SW480 (cell line): Measurements from ENCODE around the gene FAM163B.
"Not testable (repeated sequence)": the region's sequence is repeated elsewhere in the genome, so short reads cannot be mapped to it uniquely, and the experiment has no call there.

Experiments
- DNase-seq: peaks from one replicate; pipeline ENCODE4 v3.0.0-alpha.2; 2016; ENCODE audit warnings: low spot score

FAM163B gene

DNA sequence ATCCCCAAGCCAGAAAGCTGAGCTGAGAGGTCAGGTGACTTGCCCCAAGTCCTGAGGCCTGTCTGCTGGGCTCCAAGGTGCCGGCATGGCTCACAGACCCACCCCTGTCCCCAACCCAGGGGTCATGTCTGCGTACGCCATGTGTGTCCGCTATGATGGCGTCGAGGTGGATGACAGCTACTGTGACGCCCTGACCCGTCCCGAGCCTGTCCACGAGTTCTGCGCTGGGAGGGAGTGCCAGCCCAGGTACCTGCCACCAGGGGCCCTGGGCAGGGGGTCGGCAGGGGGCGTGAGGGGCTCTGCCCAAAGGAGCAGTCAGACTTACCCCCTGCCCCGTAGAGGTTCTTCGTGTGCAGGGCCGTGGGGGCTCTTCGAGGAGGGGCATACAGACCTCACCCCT lies 42.4 kb downstream of the FAM163B start:
- no peak for DNase-seq

DNA sequence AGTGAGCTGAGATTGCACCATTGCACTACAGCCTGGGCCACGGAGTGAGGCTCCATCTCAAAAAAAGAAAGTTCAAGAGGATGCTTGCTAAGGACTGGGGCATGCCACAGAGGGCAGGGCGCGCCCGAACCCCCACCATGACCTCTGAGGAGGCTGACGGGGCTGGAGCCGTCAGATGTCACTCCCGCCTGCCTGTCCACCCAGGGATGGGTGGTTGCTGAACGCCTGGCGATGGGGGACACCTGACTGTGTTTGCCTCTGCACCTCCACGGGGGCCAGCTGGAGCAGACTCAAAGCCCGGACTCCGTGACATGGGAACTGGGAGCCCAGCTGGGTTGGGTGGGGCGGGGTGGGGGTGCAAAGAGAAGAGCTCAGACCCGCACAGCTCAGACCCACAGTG lies 42.8 kb downstream of the FAM163B start:
- no peak for DNase-seq

DNA sequence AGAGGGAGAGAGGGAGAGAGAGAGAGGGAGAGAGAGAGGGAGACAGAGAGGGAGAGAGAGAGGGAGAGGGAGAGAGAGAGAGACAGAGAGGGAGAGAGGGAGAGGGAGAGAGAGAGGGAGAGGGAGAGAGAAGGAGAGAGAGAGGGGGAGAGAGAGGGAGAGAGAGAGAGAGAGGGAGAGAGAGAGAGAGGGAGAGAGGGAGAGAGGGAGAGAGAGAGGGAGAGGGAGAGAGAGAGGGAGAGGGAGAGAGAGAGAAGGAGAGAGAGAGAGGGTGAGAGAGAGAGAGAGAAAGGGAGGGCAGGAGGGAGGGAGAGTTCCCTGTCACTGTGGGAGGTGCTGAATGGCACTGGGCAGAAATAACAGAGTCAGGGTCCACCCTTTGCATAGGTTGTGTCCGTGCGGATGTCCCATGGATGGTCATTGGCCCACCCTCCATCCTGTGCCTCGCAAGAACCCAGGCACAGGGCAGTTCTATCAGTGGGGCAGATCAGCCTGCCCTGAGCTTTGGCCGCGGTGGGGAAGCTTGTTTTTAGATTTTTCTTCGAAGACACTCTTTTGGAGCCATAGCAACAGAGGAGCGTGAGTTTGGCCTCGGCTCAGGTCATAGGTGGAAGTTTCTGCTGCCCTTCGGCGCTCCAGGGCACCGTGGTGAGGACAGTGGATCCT lies 44.6 kb downstream of the FAM163B start:
- DNase-seq: no peak

DNA sequence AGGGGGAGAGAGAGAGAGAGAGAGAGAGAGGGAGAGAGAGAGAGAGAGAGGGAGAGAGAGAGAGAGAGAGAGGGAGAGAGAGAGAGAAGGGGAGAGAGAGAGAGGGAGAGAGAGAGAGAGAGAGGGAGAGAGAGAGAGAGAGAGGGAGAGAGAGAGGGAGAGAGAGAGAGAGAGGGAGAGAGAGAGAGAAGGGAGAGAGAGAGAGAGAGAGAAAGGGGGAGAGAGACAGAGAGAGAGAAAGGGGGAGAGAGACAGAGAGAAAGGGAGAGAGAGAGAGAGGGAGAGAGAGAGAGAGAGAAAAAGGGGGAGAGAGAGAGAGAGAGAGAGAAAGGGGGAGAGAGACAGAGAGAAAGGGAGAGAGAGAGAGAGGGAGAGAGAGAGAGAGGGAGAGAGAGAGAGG lies 45.4 kb downstream of the FAM163B start:
- not testable (repeated sequence) for DNase-seq

DNA sequence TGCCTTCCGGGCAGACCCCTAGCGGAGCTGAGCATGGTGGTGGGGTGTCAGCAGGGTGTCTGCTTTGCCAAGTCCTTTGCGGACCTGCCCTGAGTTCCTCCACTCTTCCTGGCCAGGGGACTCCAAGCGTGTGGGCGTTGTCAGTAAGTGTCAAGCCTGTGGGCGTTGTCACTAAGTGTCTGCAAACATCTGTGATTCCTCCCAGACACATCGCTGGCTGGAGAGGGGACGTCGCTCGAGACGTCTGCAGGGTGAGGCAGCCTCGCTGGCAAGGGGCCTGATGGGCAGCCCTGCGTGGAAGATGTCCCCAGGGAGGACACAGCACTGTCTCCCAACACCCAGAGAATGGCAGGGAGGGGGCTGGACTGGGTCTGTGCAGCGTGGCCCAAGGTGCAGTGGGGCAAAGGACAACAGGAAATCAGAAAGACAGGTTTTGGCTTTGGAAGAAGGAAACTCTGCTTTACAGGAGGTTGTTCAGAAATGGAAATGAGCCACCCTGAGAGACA lies 45.8 kb downstream of the FAM163B start:
- peak; percentile 18 for DNase-seq

DNA sequence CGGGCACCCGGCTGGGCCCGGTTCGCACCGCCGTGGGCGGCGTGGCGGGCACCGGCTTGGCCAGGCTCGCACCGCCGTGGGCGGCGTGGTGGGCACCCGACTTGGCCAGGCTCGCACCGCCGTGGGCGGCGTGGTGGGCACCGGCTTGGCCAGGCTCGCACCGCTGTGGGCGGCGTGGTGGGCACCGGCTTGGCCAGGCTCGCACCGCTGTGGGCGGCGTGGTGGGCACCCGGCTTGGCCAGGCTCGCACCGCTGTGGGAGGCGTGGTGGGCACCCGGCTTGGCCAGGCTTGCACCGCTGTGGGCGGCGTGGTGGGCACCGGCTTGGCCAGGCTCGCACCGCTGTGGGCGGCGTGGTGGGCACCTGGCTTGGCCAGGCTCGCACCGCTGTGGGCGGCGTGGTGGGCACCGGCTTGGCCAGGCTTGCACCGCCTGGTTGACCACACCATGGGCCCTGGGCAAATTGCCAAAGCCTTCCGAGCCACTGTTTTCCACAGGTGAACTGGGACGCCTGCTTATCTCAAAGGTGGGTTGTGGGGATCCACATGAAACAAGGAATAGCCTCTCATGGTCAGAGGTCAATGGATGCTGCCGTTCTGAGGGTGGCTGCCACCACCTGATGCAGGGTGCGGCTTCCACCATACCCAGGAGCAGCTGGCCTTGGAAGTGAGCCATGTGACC lies 46.4 kb downstream of the FAM163B start:
- peak; percentile 68 for DNase-seq

DNA sequence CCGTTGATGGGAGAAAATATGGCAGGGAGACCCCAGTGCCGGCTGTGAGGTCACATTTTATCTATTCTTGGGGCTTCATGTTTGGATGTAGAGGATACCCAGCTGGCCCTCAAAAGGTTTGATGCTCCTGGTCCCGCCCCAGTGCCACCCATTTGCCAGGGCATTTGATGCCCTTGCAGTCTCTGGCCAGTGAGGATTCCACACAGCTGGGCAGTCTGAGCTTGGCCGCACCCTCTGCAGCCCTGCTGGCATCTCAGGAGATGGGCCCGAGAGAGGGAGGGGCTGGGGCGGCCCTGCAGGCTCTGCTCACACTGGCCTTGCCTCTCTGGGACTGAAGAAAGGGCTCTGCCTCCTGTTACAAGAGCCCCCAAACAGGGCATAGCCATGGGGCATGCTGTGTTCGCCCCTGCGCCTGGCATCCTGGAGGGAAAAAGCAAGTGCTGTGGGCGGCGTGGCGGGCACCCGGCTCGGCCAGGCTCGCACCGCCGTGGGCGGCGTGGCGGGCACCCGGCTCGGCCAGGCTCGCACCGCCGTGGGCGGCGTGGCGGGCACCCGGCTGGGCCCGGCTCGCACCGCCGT lies 47.1 kb downstream of the FAM163B start:
- no peak for DNase-seq

DNA sequence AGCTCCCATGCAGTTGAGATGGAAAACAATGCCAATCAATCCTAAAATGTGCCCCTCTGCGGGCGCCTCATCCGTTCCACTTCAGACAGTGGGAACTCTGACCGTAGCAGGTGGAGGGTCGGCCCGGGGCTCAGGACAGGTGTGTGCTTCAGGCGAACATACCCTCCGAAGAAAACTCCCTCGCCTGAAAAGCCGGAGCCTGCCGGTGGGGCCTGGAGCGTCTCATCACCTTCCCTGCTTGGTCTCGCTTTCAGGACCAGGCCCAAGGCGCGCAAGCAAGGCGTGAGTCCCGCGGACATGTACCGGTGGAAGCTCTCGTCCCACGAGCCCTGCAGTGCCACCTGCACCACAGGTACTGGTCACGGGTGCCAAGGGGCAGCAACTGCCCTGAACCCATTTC lies 48.2 kb downstream of the FAM163B start:
- DNase-seq: no peak

DNA sequence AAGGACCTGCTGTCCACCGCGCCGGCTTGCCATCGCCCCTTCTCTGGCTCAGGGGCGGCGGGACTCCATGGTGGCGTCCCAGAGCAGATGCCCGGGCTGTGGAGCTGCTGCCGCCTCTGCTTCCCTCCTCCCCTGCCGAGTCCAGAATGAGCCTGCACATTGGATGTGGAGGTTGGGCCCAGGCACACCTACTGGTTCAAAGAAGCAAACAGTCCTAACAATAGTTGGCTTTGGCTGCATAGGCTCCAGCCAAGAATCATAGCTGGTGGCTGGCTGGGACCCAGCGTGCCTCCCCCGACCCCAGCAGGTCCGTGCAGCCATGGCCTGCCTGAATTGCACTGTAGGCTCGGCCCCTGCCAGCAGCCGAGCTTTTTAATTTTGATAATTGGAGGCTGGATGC lies 48.9 kb downstream of the FAM163B start:
- DNase-seq: no peak

DNA sequence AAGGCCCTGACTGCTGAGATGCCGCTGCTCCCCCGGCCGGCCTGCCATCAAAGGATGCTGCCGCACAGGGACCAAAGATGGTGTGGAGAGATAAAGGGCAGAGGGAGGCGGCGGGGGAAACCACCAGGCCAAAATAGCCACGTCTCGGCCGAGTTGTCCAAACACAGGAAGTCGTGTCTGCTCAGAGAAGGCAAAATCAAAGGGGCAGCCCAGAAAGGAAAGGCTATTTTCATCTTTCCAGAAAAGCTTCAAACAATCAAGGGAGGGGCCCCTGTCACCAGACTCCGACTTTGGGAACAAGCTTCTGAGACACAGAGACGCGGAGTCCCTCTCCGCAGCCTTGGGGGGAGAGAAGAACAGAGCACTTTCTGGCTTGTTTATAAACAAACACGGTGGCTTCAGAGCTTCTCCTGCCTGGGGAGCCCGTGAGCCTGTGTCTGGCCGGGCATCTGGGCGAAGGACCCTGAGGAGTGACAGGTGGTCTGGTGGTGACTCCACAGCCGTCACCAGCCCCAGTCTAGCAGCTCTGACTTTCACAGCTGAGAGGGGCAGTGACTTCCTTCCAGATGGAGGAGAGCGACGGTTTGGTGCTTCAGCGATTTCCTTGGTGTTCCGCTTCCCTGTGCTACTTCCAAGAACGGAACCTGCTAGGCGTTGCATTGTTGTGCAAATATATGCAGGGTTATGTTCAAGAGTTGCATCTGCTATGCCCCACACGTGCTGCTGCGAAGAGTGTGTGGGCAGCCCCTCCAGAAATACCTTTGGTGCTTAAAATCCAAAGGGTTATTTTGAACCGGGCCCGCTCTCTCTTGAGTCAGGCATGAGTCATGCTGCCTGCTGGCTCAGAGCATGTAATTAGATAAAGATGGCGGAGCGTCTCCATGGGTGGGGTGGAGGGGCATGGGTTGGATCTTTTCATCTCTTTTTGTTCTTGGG lies 50.7 kb downstream of the FAM163B start:
- DNase-seq: peak; percentile 72

DNA sequence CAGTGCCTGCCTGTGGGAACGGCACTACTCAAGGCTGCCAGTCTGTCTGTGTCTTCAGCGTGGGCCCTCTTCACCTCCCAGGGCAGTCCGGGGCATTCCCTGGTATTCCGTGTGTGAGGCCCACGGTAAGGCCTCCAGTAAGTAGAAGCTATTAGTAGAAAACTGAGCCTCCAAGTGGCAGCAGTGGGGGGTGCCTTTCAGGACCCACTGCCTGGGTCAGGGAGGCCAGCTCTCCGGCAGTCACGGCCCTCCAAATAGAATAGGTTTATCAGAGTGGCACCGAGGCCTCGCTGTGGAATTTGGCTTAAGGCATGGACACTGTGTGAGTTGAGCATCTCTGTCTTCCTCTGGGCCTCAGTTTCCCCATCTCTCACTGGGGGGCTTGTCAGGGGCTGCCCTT lies 51.6 kb downstream of the FAM163B start:
- no peak for DNase-seq

DNA sequence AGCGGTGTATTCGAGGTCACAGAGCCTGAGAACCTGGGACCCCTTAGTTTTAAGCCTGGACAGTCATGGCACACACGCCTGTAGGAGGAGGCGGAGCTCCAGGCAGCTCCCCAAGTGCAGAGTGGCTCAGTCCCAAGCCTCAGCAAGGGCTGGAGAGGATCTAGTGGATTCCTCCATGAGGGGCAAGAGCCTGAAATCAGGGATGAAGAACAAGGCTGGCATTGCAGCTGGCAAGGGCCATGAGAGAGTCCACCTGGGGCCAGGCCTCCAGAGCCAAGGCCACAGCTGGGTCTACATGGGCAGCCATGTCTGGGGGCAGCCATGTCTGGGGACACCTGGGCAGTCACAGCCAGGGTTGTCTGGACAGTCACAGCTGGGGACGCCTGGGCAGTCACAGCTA lies 52.8 kb downstream of the FAM163B start:
- no peak for DNase-seq

DNA sequence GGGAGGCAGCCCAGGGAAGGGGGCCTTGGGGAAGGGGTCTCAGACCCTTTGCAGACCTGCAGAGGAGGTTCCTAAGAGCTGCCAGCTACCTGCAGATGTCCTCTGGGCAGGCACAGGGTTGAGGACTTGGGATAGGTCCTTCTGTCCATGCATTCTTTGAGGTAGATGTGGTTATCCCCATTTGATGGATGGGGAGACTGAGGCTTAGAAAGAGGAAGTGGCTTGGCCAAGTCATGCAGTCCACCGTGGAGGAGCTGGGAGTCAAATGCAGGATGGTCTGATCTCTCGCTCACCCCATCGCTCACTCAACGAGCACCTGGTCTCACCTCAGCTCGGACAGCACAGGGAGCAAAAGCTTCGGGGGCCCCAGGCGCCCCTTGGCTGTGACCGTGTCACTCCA lies 54.5 kb downstream of the FAM163B start:
- no peak for DNase-seq

DNA sequence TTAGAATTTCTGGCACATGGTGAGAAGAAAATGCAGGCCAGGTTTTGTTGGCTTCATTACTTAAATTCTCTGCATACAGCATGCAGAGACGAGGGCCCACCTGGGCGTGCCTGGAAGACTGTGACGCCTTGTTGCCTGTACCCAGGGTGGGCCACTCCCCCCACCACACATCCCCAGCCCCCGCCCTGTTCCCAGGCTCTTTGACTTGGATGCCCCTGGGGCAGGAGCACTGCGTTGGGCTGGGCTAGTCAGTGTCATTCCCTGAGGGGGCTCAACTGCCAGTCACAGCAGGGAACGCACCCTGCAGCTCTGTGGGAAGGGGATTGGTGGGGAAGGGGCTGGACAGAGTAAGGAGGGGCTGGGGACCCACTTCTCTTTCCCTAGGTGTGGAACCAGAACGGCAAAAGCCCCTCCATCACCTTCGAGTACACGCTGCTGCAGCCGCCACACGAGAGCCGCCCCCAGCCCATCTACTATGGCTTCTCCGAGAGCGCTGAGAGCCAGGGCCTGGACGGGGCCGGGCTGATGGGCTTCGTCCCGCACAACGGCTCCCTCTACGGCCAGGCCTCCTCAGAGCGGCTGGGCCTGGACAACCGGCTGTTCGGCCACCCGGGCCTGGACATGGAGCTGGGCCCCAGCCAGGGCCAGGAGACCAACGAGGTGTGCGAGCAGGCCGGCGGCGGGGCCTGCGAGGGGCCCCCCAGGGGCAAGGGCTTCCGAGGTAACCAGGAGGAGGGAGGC lies 55.0 kb downstream of the FAM163B start:
- no peak for DNase-seq

DNA sequence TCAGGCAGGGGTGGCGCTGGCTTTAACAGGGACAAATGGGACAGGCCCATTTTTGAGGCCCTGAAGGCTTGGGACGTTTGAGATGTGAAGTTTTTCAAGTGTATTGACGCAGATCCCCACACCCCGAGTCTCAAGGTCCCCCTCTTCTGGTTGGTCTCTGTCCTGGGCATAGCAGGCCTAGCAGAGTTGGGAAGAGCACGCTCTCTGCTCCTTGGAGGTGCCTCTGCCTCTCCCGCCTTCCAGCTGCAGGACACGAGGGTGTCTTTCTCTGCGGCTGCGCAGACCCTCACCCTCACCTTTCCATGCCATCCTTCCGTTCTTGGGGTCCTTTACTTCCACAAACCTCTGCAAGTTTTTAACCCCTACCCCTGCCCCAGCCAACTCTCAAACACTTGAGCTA lies 56.1 kb downstream of the FAM163B start:
- no peak for DNase-seq

DNA sequence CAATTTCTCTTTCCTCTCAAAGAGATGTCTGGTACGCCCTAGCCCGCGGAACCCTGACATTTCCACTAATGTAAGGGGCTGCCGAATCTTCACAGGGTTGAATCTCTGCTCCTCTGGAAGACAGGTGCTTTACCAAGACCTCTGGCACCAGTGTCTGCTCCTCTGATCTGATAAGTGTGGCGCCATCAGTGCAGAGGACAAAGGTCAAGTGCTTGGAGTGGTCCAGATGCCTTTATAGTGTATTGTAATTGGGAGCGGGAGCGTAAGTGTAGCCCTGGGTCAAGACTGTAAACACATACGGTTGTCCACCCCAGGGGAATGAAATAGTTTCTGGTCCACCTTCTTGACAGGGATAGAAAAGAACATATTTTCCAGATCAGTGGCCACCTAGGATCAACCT lies 57.0 kb downstream of the FAM163B start:
- DNase-seq: no peak

DNA sequence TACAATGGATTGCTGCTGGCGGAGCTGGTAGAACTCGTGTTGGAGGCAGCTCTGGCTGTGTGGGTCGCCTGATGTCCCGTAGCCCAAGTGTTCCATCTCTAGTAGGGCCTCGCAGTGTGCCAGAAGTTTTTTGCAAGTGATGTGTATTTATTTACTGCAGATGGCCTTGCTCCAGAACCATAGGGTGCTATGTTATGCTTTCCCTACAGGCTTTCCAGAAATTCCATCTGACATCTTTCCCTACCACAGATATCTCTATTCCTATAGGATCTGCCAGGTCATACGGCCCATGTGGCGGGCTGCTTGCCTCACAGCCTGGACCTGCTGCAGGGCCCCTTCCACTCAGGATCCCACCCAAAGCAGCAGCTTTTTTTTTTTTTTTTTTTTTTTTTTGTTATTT lies 57.7 kb downstream of the FAM163B start:
- no peak for DNase-seq

DNA sequence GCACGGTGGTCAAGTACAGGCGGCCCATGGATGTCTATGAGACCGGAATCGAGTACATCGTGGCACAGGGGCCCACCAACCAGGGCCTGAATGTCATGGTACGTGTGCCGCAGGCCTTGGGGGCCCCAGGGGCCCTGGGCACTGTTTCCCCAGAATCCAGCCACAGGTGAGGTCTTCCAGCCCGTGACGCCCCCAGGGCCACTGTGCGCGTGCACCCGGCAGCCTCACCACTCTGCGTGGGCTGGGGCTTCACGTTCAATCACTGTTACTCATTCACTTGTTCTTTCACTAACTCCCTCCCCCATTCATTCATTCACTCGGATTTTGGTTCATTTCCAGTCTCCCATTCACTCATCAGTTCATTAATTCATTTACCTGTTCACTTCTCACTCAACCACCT lies 62.1 kb downstream of the FAM163B start:
- no peak for DNase-seq

DNA sequence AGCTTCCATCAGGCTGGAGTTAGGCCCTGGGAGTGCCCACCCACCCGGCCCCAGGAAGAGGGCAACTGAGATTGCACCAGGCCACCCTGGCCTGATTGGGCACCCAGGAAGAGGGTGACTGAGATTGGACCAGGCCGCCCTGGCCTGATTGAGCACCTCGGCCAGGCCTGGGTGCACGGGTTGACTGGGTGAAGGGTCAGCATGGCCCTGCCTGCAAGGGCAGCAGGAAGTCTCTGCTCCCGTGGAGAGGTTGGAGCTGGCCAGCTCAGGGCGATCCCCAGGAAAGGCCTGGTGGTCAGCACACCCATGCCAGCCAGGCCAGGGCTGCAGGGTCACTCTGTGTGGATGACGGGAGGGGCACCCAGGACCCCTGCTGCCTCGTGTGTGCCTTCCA lies 62.9 kb downstream of the FAM163B start:
- DNase-seq: no peak

DNA sequence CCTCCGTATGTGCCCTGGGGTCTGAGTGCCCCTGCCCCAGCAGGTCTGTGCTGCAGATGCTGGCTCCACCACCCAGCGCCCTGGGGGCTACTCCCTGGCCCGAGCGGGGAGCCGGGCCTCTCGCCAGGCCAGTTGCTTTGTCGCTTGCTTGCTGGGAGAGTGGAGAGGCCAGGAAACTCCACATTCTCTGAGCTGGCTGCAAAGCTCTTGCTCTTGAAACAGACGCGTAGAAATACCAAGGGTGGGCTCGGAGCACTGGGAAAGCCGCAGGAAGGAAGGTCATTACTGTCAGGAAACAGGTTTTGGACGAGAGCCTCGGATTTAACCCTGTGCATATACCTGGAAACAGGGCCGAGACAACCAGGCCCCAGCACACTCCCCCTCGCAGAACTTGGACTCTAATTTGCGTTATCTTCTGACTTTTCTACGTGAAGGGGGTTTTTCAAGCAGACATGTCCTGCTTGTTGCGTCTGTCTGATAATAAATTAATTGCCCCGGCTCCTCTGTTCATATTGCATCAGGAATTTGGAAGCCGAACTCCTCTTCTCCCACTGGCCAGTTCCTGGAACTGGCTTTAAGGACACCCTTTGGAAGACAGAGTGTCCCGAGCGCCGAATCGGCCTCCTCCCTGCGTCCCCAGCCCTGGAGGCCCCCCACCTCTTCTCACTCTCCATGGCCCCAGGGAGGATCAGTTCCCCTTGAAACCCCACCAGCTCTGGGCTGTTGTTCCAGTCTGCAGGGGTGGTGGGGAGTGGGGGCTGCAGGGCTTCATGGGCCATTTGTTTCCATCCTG lies 63.5 kb downstream of the FAM163B start:
- no peak for DNase-seq
